COLO668 (cell line): ENCODE measurements around the gene KLK10.
A peak's percentile ranks its signal among the peaks of the same experiment; 100 is the strongest.

Source experiments
- DNase-seq: peaks from one replicate; lab custom pipeline; 2025; ENCODE audit not compliant: unreplicated experiment; lab: John Stamatoyannopoulos, UW

The KLK10 gene

DNA sequence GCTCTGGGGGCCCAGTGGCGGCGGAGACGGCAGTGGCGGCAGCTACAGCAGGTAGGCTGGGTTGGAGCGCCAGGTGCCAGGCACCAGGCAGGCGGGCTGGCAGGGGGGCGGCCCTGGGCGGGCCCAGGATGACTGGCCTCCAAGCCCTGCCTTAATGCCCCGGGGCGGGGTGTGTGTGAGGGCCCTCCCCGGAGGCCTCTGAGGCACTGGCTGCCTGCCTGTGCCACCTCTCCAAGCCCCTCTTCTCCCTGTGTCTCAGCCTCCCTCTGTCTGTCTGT lies 7.0 kb upstream of the KLK10 start, which contains the start of gene KLK11:
Gene KLK11 (minus strand): TSS at position 63 of the 278 bp plus-strand sequence. CDS start 985 bp downstream, outside the sequence.
- peak; percentile 81 for DNase-seq

DNA sequence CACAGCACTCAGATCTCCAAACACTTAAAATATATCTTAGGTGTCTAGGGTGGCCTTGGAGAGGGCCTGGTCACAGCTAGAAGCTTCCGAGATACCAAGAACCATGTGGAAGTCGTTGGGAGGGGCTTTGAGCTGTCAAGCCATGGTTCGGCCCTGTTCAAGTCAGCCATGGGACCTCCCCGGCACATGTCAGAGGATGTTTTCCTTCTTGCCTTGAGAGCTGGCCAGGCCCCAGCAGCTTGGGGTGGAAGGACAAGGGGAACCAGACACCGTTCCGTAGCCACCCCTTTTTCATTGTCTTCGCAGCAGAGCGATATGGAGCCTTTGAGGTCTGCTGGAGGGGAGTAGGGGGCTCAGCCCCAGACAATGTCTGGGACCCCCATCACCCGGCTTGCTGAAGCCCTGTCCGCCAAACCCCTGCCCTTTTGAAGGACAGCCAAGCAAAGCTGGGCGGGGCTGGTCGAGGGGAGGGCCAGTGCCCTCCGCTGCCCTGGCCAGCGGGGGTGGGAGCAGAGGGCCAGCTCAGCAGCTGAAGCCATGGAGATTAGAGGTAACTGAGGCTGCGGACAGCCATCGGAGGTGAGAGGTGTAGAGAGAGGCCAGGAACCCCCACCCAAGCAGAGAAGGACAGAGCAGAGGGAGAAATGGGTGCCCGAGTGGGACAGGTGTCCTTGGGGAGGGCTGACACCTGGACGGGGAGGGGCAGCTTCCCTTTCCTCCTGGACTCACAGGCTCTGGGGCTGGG lies 6.5 kb upstream of the KLK10 start:
- no peak for DNase-seq

DNA sequence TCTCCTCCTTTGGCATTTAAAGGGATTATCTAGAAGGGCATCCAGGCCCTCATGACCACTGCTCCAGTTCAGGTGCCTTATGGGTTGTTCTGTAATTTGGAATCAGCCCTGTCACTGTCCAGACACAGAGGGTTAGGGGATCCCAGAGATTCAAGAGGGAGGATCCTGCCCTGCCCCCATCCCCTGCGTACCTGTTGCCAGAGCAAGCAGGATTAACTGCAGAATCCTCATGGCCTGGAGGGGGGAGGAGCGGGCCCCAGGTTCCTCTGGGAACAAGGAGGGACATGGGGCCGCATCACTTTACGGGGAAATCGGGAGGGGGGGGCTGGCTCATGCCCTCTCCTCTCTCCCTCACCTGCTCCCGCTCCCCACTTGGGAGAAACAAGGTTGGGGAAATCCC lies 5.9 kb upstream of the KLK10 start:
- DNase-seq: peak; percentile 12

DNA sequence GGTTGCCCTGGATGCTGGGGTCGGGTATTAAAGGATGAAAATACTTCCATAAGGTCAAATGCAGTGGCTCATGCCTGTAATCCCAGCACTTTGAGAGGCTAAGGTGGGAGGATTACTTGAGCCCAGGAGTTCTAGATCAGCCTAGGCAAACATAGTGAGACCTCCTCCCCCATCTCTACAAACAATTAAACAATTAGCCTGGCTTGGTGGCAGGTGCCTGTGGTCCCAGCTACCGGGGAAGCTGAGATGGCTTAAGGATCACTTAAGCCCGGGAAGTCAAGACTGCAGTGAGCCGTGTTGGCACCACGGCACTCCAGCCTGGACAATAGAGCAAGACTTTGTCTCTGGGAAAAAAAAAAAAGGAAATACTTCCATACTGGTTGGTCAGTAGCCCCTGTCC lies 5.4 kb upstream of the KLK10 start:
- DNase-seq: peak; percentile 35

DNA sequence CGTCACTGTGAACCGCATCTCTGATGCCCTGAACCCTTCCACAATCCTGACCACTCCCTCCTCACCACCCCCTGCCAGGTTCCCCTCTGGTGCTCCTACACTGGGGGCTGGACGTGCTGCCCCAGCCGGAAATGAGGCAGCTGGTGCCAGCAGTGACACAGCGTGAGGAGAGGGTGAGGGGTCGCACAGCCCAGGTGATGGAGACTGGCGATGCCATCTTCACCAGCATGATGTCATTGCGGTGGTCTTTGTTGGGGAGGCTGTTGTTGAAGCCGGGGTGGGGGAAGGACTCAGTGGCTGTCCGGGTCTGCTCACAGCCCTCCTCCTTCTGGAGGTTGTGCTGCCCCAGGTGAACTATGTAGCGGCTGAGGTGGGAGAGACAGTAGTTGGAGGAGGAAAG lies 4.4 kb upstream of the KLK10 start:
- no peak for DNase-seq

DNA sequence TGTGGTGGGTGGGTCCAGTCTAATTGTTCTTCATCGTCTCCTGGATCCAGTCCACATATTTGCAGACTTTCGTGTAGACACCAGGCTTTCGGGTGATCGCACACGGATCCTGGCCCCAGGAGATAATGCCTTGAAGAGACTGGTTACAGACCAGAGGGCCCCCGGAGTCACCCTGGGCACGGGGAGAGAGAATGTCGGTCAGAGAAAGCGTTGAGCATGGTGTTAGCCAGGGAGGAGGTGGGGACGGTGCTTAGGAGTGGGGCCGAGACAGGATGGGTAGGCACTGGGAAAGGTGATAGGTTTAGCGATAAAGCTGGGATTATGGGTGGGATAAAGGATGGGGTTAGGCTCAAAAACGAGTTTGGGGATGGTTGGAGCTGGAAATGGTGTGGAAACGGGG lies 3.0 kb upstream of the KLK10 start:
- DNase-seq: no peak

DNA sequence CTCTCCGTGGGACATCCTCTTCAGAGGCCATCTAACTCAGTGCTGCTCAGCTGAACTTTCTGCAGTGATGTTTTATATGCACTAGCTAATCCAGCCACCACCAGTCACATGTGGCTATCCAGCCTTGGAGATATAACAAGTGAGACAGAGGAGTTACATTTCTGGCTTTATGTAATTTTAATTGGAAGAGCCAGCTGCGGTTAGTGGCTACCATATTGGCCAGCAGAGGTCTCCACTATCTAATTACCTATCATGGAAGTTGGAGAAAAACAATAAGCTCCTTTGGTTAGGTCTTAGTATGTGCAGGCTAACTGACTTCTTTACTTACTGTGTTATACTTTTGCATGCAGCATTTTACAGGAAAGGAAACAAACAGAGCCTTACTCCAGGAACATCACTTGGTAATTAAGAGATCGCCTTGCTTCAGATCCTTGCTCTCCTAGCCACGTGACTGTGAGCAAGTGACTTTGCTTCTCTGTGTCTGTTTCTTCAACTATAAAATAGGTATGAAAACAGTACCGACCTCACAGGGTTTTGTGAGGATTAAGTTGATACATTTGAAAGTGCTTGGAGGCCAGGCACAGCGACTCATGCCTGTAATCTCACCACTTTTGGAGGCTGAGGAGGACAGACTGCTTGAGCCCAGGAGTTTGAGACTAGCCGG lies 1.6 kb upstream of the KLK10 start:
- DNase-seq: peak; percentile 29

DNA sequence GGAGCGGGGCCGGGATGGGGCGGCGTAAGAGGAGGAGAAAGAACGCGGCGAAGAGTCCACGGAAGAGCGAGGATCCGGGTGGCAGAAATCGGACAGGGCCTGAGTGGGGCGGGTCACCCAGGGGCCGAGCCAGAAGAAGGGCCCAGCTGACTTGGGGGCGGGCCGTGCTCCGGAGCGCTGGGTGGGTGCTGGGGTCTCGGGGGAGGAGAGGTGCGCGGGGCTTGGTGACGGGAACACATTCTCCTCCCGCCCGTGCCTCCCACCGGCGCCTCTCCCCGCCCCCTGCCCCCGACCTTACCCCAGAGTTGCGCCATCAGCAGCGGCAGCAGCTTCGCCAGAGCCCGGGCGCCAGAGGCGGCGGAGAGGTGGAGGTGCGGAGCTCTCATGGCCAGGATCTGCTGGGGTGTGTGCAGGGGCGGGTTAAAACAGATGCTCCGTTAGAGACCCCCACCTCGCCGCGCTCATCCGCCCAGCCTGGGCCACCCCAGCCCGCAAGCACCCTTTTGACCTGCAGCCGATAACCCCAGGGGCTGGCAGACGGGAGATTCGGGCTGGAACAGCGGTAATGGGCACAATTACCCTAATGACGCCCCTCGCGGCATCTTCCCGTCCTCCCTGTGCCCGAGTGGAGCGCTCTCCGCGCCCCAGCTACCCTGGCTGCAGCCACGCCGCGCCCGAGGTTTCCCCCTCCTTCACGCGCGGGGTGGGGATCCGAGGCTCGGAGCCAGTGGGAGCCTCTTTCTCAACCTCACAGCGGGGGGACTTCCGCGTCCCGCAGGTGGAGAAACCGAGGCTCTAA lies 565 bp downstream of the KLK10 start:
- DNase-seq: peak; percentile 27

DNA sequence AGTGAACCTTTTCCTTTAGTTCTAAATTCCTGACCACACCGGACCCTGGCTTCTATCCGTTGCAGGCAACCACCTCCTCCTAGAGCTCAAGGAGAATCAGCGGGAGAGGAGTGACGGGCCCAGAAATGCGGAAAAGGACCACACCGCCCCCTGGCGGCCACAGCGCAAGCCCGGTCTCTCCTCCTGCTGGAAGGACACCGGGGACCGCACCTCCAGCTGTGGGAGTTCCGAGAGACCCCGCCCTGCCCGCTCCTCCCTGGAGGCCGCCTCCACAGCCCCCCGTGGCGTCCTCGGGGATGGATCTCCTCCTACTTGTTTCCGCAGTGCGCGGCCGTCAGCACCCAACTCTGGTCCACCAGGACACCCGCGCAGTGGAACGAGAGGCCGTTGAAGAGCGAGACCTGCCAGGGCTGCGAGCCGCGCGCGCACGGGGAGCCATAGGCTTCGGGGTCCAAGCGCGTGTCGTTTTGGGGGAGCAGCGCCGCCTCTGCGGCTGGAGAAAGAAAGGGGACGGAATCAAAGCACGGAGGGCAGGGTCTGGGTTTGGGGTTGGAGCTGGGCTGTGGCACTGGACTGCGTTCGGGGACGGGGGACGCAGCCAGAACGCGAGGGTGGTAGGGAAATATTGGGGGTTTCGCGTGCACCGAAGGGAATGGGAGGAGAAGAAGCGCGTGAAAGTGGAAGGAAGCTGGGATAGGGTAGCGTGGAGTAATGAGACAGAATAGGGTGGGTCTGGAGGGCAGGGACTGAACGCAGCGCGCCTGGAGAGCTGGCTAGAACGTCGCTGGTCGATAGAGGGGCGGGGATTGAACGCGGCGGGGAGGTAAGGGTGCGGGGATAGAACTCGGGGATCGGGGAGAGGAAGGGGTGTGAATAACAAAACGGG lies 2.5 kb downstream of the KLK10 start:
- DNase-seq: peak; percentile 70

DNA sequence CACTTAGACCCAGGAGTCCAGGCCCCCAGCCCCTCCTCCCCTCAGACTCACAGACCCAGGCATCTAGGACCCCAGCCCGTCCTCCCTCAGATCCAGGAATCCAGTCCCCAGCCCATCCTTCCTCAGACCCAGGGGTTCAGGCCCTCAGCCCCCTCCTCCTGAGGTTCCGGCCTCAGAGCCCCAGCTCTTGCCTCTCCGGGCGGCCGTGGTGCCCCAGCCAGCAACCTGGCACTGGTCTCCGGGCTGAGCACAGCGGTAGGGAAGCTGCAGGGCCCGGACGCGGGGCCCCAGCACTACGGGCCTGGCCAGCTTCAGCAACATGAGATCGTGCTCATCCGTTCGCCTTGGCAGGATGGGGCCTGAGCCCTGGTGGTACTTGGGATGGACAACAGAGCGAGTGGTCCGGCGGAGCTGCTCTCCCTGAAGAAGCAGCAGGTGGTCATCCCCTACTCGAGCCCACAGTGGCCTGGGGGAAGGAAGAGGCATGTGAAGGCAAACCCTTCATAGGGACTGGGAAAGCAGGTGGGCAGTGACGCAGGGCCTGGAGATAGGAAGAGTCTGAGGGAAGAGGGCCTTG lies 3.7 kb downstream of the KLK10 start:
- DNase-seq: no peak

DNA sequence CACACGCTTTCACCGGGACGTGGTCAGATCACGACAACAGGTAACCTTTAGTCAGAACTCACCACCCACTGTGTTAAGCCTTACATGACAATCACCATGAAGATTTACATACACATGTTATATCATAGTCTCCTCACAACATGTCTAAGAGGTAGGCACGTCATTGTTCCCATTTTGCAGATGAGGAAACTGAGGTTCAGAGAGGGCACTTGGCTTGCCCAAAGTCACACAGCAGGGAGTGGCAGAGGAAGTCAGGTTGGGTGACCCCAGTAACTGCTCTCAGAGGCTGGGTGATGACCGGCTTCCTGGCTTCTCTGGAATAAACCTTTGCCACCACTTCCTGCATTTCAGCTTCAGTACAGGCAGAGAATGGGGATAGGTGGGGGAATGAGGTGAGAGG lies 5.3 kb downstream of the KLK10 start:
- DNase-seq: no peak

DNA sequence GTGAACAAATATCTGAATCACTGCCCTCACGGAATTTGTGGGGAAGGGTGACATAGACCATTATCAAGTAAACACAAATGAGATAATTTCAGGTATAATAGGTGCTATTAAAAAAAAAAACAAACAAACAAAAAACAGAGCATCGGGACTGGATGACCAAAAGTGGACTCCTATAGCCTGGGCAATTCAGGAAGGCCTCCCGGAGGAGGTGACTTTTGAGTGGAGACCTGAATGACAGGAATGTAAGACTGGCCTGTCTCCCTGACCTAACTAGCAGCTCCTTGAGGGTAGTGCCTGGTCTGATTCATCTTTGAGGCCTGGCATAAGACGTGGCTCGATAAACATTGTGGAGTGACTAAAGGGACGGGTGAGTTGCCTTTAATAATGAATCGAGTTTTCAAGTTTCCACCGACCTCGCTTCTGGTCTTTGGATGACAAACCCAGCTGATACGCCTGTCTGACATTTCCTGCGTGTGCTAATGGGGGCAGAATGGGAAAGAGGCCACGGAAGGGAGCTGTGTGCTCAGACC lies 6.8 kb downstream of the KLK10 start:
- no peak for DNase-seq

DNA sequence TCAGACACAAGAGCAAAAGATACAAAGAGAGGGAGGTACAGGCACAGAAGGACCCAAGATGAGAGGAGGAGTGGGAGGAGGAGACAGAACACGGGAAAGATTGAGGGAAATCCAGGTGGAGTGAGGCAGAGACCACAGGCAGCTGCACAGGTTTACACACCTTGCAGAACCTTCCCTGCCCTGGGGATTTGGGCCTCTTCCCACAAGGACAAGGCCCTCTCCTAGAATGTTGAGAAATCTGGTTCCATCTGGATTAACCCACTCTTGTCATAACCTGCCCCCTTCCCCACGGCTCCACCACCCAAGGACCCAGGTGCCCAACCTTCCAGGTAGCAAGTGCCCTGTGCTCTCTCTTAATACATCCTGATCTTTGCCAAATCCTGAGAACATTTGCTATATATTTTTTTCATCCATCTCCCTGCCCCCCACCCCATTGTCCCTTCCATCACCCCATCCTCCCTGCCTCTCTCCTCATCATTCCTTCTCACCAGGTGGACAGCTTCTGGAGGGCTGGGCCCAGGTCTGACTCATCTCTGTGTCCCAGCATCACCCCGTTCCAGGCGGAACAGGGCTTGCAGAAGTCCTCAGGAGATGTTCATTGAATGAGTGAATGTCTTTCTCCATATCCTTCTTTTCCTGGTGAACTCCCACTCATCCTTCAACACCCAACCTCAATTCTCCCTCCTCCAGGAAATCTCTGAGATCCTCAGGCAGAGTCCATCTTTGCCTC lies 9.3 kb downstream of the KLK10 start:
- no peak for DNase-seq

DNA sequence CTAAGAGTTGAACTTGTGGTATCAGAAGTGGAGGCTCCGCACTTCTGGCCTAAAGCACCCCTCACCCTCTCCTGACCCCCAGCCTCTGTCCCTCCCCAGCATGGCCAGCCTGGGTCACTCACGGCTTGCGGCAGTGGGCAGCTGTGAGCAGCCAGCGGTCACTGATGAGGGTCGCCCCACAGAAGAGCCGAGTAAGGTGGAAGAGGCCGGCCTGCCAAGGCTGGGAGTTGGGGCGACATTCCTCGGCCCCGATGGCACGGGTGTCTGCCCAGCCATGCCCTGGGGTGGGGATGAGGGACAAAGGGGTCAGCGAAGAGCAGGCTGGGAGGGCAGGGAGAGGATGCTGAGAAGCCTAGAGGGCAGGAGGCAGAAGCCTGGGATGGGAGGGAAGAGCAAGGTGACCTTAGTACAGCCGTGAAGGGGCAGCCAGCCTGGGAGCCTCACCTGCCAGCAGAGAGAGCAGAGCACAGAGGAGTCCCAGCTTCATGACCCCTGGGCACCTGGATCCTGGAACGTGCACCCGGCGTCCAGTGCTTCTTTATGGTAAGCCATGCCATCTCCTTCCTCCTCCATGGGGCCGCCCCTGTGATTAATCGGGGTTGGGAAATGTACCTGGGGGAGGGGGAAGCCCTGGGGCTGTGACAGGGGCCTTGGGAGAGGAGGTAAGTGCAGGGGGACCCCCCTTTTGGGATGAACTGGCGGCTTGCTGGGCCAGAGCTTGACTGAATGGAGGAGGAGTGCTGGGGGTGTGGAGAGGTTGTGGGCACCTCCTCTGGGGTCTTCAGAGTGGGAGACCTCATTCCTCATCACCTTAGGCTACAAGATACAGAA lies 10.2 kb downstream of the KLK10 start:
- no peak for DNase-seq

DNA sequence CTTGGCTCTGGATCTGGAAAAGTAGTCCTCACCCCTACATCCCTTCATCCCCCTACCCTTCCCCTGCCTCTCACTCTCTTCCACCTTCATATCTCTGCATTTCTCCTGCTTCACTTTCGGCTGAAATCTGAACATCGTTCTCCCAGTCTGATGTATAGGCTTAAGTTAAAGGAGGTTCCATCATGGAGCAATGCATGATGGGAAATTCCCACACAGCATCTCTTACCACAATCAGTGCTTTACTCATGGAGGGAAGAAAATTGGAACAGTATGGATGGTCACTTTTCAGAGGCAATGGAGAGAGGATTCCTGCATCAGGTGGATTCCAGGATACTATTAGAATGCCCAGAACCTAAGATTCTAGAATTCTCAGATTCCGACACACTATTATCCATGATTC lies 12.0 kb downstream of the KLK10 start:
- DNase-seq: no peak

DNA sequence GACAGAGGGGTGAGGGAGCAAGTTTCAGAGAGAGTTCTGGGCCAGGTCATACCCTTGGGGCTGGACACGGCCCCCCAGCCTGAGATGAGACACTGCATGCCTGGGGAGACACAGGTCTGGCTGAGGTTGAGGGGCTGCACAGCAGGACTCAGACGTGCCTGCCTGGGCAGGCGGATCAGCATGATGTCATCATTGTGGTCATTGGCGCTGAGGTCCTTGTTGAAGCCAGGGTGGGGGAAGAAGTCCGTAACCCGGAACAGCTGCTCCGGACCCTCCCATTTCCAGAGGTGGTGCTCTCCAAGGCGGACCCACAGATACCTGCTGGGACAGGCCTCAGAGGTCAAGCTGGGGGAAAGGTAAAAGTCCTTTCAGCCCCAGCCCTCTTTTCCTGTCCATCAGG lies 13.1 kb downstream of the KLK10 start:
- no peak for DNase-seq

DNA sequence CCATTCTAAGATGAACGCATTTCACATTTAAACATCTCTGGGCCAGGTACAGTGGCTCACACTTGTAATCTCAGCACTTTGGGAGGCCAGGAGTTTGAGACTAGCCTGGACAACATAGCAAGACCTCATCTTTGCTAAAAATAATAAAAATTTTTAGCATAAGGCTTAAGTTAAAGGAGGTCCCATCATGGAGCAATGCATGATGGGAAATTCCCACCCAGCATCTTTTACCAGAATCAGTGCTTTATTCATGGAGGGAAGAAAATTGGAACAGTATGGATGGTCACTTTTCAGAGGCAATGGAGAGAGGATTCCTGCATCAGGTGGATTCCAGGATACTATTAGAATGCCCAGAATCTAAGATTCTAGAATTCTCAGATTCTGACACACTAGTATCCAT lies 14.3 kb downstream of the KLK10 start:
- no peak for DNase-seq

DNA sequence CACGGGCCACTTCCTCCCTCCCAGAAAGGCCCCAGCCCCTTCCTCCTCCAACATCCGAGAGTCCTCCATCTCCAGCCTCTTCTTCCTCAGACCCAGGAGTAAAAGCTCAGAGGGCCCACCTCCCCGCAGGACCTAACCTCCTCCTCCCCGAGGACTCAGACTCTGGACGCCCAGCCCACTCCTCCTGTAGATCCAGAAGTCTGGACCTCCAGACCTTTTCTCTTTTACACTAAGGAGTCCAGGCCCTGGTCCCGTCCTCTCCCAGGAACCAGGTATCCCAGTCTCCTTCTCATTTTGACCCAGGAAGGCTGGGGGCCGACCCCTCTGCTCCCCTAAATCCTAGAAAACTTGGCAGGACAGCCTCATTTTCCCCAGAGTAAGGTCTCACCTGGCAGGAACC lies 16.2 kb downstream of the KLK10 start:
- no peak for DNase-seq
